ENCODE data around the gene TARS3. TPM values are rescaled to one million over a fixed set of nuclear protein-coding genes. Genes with fewer than 3 reads are reported as not detected.
"Not testable (repeated sequence)": the region's sequence is repeated elsewhere in the genome, so short reads cannot be mapped to it uniquely, and the experiment has no call there.

TARS3 gene
- total RNA-seq, 1 donor = 8.7 TPM

DNA sequence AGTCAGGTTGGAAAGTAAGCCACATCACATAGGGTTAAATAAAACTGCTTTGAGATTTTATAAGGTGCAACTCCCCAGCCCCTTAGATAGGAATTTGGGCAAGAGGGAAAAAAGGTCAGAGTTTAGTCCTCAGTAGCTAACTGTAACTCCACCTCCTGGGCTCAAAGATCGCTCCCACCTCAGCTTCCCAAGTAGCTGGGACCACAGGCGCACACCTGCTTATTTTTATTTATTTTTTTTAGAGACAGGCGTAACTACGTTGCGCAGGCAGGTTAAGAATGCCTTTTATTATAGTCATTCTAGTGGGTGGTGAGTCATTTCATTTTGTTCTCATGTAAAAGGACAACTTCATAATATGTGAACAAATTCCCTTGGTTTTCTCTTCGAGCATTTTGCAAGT is 86.8 kb downstream of the TARS3 start:
- peak; percentile 17 for DNase-seq (ENCODE audit: insufficient read length, low spot score, missing footprints)
- Histone ChIP-seq H3K27me3 (ENCODE audit: insufficient read depth, low read length) (no peaks in the 10 kb centered on the region), H3K4me2 (ENCODE audit: insufficient read depth, low read length) (no peak overlapping the region), H3K27ac (ENCODE audit: low read depth, low read length) (no peak overlapping the region), H3K9me3 (ENCODE audit: low read depth, low read length) (no peaks in the 10 kb centered on the region), H3K79me2 (ENCODE audit: insufficient read depth, low read length) (no peaks in the 10 kb centered on the region), H4K20me1 (ENCODE audit: insufficient read depth, low read length) (peaks cover 17% of the 10 kb centered on the region), H3K4me3 (ENCODE audit: insufficient read depth, low read length) (no peak overlapping the region), H3K36me3 (ENCODE audit: insufficient read depth, low read length) (peaks cover 32% of the 10 kb centered on the region), H3K4me1 (ENCODE audit: insufficient read depth, low read length) (no peaks in the 10 kb centered on the region), H2AFZ (ENCODE audit: low read length) (no peak overlapping the region)
- TF ChIP-seq, protein P1, sequence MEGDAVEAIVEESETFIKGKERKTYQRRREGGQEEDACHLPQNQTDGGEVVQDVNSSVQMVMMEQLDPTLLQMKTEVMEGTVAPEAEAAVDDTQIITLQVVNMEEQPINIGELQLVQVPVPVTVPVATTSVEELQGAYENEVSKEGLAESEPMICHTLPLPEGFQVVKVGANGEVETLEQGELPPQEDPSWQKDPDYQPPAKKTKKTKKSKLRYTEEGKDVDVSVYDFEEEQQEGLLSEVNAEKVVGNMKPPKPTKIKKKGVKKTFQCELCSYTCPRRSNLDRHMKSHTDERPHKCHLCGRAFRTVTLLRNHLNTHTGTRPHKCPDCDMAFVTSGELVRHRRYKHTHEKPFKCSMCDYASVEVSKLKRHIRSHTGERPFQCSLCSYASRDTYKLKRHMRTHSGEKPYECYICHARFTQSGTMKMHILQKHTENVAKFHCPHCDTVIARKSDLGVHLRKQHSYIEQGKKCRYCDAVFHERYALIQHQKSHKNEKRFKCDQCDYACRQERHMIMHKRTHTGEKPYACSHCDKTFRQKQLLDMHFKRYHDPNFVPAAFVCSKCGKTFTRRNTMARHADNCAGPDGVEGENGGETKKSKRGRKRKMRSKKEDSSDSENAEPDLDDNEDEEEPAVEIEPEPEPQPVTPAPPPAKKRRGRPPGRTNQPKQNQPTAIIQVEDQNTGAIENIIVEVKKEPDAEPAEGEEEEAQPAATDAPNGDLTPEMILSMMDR (IDR thresholded peaks at IDR 0.05; ENCODE audit: extremely low read depth, low read depth, low read length) = no peak

DNA sequence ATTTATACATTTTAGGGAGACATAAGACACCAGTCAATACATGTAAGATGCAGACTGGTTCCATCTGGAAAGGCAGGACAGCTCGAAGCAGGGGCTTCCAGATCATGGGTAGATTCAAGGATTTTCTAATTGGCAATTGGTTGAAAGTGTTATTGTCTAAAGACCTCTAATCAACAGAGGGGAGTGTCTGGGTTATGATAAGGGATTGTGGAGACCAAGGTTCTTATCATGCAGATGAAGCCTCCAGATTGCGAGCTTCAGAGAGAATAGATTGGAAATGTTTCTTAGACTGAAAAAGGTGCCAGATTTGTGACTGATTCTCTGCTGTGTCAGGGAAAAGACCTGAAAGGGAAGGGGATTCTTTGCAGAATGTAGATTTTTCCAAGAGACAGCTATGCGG is 87.2 kb downstream of the TARS3 start:
- H3K4me2 ChIP-seq (ENCODE audit: insufficient read depth, low read length) = no peak overlapping the region
- no peak overlapping the region for H2AFZ ChIP-seq (ENCODE audit: low read length)
- no peaks in the 10 kb centered on the region for H3K27me3 ChIP-seq (ENCODE audit: insufficient read depth, low read length)
- H3K4me1 ChIP-seq (ENCODE audit: insufficient read depth, low read length) = no peaks in the 10 kb centered on the region
- H3K36me3 ChIP-seq (ENCODE audit: insufficient read depth, low read length) = peaks cover 27% of the 10 kb centered on the region
- TF ChIP-seq, protein P1 (IDR thresholded peaks at IDR 0.05; ENCODE audit: extremely low read depth, low read depth, low read length) = no peak
- H4K20me1 ChIP-seq (ENCODE audit: insufficient read depth, low read length) = peaks cover 17% of the 10 kb centered on the region
- no peak overlapping the region for H3K27ac ChIP-seq (ENCODE audit: low read depth, low read length)
- no peak overlapping the region for H3K4me3 ChIP-seq (ENCODE audit: insufficient read depth, low read length)
- no peaks in the 10 kb centered on the region for H3K79me2 ChIP-seq (ENCODE audit: insufficient read depth, low read length)
- H3K9me3 ChIP-seq (ENCODE audit: low read depth, low read length) = no peaks in the 10 kb centered on the region
- DNase-seq (ENCODE audit: insufficient read length, low spot score, missing footprints) = no peak

DNA sequence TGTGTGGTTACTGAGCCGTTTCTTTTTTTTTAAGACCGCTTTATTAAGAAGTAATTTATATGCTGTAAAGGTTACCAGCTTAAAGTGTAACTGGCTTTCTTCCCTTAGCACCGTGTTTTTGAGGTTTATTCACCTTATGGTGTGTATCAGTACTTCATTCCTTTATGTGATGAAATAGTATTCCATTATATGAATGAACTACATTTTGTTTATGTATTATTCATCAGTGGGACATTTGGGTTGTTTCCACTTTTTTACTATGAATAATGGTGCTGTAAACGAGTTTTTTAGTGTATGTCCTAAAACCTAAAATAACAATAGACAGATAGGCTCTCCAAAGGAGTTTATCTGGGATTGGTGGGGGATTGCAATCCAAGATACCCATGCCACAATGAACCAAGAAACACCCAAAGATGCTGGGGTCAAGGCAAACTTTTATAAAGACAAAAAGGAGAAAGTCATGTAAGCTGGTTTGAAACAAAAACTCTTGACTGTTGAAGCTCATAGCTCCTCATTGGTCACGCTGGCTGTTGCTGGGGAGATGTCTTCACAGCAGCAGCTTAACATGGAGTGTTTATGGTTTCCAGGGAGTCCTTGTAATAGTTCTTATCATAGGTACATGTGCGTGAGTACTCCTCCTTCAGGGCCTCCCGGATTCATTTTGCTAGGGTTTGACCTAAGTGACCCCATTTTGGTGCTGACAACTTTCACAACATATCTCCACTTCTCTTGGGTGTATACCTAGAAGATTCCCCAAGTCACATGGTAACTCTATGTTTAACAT is 88.1 kb downstream of the TARS3 start:
- Histone ChIP-seq H3K4me2 (ENCODE audit: insufficient read depth, low read length) (no peak overlapping the region), H3K36me3 (ENCODE audit: insufficient read depth, low read length) (peaks cover 24% of the 10 kb centered on the region), H3K27ac (ENCODE audit: low read depth, low read length) (no peak overlapping the region), H3K4me3 (ENCODE audit: insufficient read depth, low read length) (no peak overlapping the region), H3K27me3 (ENCODE audit: insufficient read depth, low read length) (no peaks in the 10 kb centered on the region), H3K4me1 (ENCODE audit: insufficient read depth, low read length) (no peaks in the 10 kb centered on the region), H2AFZ (ENCODE audit: low read length) (no peak overlapping the region), H4K20me1 (ENCODE audit: insufficient read depth, low read length) (peaks cover 8% of the 10 kb centered on the region), H3K9me3 (ENCODE audit: low read depth, low read length) (no peaks in the 10 kb centered on the region), H3K79me2 (ENCODE audit: insufficient read depth, low read length) (no peaks in the 10 kb centered on the region)
- TF ChIP-seq, protein P1 (IDR thresholded peaks at IDR 0.05; ENCODE audit: extremely low read depth, low read depth, low read length) = no peak
- no peak for DNase-seq (ENCODE audit: insufficient read length, low spot score, missing footprints)

DNA sequence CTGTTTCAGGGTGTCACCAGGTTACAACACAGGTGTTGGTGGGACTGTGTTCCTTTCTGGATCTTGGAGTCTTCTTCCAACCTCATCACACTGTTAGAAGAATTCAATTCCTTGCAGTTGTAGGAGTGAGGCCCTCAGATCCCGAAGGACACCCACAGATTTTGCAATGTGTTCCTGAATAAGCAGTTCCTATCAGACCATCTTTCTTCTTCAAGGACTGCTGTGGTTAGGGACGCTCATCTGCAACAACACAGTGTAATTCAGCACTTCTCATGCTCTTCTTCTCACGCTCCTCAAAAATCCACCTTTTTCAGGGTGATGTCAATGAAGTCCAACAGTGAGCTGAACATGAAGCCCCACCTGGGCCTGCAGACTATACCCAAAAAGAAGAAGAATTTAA is 90.9 kb downstream of the TARS3 start:
- Histone ChIP-seq H3K4me1 (ENCODE audit: insufficient read depth, low read length) (no peaks in the 10 kb centered on the region), H3K27ac (ENCODE audit: low read depth, low read length) (no peak overlapping the region), H3K36me3 (ENCODE audit: insufficient read depth, low read length) (no peaks in the 10 kb centered on the region), H2AFZ (ENCODE audit: low read length) (no peak overlapping the region), H4K20me1 (ENCODE audit: insufficient read depth, low read length) (no peaks in the 10 kb centered on the region), H3K4me2 (ENCODE audit: insufficient read depth, low read length) (no peak overlapping the region), H3K9me3 (ENCODE audit: low read depth, low read length) (no peaks in the 10 kb centered on the region), H3K27me3 (ENCODE audit: insufficient read depth, low read length) (no peaks in the 10 kb centered on the region), H3K4me3 (ENCODE audit: insufficient read depth, low read length) (no peak overlapping the region), H3K79me2 (ENCODE audit: insufficient read depth, low read length) (no peaks in the 10 kb centered on the region)
- no peak for DNase-seq (ENCODE audit: insufficient read length, low spot score, missing footprints)
- TF ChIP-seq, protein P1 (IDR thresholded peaks at IDR 0.05; ENCODE audit: extremely low read depth, low read depth, low read length) = no peak

DNA sequence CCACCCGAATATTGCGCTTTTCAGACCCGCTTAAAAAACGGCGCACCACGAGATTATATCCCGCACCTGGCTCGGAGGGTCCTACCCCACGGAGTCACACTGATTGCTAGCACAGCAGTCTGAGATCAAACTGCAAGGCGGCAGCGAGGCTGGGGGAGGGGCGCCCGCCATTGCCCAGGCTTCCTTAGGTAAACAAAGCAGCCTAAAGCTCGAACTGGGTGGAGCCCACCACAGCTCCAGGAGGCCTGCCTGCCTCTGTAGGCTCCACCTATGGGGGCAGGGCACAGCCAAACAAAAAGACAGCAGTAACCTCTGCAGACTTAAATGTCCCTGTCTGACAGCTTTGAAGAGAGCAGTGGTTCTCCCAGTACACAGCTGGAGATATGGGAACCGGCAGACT is 97.5 kb downstream of the TARS3 start:
- not testable (repeated sequence) for H3K36me3 ChIP-seq (ENCODE audit: insufficient read depth, low read length); H3K9me3 ChIP-seq (ENCODE audit: low read depth, low read length); H3K4me1 ChIP-seq (ENCODE audit: insufficient read depth, low read length); H3K79me2 ChIP-seq (ENCODE audit: insufficient read depth, low read length); H3K4me3 ChIP-seq (ENCODE audit: insufficient read depth, low read length); H4K20me1 ChIP-seq (ENCODE audit: insufficient read depth, low read length); H2AFZ ChIP-seq (ENCODE audit: low read length); H3K27me3 ChIP-seq (ENCODE audit: insufficient read depth, low read length); H3K4me2 ChIP-seq (ENCODE audit: insufficient read depth, low read length); DNase-seq (ENCODE audit: insufficient read length, low spot score, missing footprints); H3K27ac ChIP-seq (ENCODE audit: low read depth, low read length)
